HG02870 (cell line): Measurements from ENCODE around the gene MST1.

Experiments used
- ATAC-seq: cut with Tn5 transposase; IDR thresholded peaks from one replicate; pipeline ENCODE4 v1.9.1; 2021; ENCODE audit warnings: mild to moderate bottlenecking, moderate library complexity; ENCODE audit not compliant: unreplicated experiment

MST1 gene

GRCh38 chr3:49718858-49719213 is 29.6 kb upstream of the MST1 start:
- ATAC-seq = no peak

- no peak for ATAC-seq
Observed at GRCh38 chr3:49717959-49718857, 28.9 kb upstream of the MST1 start.

- ATAC-seq = no peak
Observed at GRCh38 chr3:49717211-49717958, 28.1 kb upstream of the MST1 start.

GRCh38 chr3:49716691-49717210 is 27.5 kb upstream of the MST1 start:
- no peak for ATAC-seq

- ATAC-seq = no peak
Observed at GRCh38 chr3:49716169-49716568, 26.9 kb upstream of the MST1 start.

- ATAC-seq = no peak
Observed at GRCh38 chr3:49715611-49716121, 26.4 kb upstream of the MST1 start.

GRCh38 chr3:49714728-49715550 is 25.7 kb upstream of the MST1 start:
- ATAC-seq = no peak

GRCh38 chr3:49713336-49714105 is 24.2 kb upstream of the MST1 start:
- no peak for ATAC-seq

GRCh38 chr3:49712631-49713317 is 23.5 kb upstream of the MST1 start:
- ATAC-seq = no peak

GRCh38 chr3:49712166-49712565 is 22.9 kb upstream of the MST1 start:
- ATAC-seq = no peak

- no peak for ATAC-seq
Observed at GRCh38 chr3:49711489-49711888, 22.2 kb upstream of the MST1 start.

- no peak for ATAC-seq
Observed at GRCh38 chr3:49709852-49710251, 20.6 kb upstream of the MST1 start.

- no peak for ATAC-seq
Observed at GRCh38 chr3:49707113-49707480, 17.8 kb upstream of the MST1 start.

GRCh38 chr3:49706456-49707112 is 17.3 kb upstream of the MST1 start:
- ATAC-seq = no peak

- no peak for ATAC-seq
Observed at GRCh38 chr3:49705390-49705960, 16.2 kb upstream of the MST1 start.

GRCh38 chr3:49704629-49705028 is 15.4 kb upstream of the MST1 start:
- no peak for ATAC-seq

- ATAC-seq = no peak
Observed at GRCh38 chr3:49703956-49704355, 14.7 kb upstream of the MST1 start.

- ATAC-seq = peak; percentile 71
Observed at GRCh38 chr3:49703443-49703927, 14.2 kb upstream of the MST1 start.

- no peak for ATAC-seq
Observed at GRCh38 chr3:49702672-49703071, 13.4 kb upstream of the MST1 start.
